HG03060 (cell line): ENCODE data around the gene ROBO1.

ENCODE experiments used
- ATAC-seq: cut with Tn5 transposase; IDR thresholded peaks from one replicate; pipeline ENCODE4 v1.9.1; 2021; ENCODE audit warnings: low read depth, moderate number of reproducible peaks; ENCODE audit not compliant: unreplicated experiment

ROBO1 gene

DNA sequence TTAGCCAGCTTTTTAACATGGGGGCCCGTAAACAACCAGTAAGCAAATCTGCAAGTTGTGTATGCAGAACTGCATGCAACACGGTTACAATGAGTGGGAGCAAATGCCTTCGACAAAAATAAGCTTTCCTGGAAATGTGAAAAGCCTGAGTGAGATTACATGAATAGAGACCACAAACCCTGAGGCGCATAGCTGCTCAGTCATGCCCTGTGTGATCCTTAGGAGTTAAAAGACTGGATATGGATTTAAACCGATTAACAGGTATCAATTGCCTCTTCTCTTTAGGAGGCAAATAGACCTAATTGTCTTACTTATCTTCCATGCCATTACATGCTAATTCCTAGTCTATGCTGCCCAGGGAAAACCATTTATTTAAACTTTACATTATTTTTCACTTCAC, 810.3 kb downstream of the ROBO1 start:
- no peak for ATAC-seq

DNA sequence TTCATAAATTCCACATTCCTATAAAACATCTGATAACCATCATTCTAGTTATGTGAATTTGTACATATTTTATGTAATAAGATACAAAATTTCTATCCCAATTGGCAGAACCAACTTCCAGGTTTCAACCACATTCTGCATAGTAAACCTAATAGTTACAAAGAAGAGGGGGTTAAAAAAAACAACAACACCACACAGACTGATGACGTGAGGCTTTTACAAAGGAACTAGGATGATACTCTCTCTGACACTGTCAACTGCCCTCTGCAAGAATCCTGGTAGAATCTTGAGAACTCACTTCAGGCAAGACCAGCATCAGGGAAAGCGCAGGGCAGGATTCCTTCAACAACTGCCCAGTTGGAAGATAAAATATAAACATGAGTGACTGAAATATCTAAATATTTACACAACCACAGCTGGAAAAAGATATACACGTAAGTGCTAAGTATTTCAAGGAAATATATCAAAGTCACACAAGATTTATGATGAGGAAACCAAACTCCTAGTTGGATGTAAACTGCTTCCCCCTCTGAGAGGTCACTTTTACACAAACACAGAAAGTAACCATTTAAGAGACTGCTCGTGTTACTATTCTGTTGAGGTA, 816.4 kb downstream of the ROBO1 start:
- ATAC-seq, result no peak

DNA sequence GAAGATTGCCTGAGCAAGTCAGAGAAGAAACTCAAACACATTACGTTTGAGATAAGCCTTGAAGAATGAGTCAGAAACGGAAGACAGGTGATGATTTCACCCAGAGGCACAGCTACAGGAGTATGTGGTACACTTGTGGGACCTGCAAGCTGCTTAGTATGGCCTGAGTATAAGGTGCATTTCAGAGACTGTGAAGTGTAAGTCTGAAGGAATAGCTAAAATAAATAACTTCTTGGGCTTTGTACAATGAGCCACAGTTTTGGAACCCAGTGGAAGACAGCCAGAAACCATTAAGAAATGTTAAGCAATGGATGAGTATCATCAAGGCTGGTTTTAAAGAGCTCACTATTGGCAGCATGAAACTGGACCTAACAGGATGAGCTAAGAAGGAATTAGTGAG, 826.2 kb downstream of the ROBO1 start:
- ATAC-seq, result no peak

DNA sequence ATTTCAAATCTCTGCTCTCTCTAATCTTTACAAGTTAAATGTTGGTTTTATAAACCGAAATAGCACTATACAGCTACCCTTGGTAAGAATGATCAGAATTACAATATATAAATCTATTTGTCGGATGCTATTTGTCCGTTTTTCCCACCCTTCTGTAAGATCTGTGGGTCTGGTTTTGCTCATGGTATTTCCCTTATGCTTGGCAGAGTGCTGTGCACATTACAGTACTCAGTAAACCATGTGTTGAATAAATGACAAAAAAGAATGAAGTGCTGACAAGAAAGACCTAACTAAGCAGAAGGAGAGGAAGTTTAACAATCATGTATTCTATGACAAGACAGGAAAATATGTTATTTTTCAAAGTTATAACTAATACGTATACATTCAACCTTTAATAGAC, 827.2 kb downstream of the ROBO1 start:
- ATAC-seq, result no peak

DNA sequence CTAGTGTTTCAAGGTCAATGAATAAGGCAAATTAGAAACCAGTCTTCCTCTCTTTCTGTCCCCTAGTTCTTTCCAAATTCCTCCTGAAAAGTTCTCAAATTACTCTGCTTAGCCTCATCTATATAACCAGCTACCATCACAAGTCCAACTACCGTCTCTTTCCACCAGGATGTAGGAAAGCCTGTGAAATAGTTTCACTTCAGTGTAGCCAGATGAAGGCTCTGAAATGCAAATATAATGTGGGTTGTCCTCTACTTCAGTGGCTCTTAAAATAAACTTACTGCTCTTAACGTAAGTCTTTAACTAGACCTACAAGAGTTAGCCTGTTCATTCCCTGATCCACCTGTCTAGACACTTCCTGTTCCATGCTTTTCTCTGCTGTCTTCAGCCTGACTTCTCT, 827.7 kb downstream of the ROBO1 start:
- no peak for ATAC-seq

DNA sequence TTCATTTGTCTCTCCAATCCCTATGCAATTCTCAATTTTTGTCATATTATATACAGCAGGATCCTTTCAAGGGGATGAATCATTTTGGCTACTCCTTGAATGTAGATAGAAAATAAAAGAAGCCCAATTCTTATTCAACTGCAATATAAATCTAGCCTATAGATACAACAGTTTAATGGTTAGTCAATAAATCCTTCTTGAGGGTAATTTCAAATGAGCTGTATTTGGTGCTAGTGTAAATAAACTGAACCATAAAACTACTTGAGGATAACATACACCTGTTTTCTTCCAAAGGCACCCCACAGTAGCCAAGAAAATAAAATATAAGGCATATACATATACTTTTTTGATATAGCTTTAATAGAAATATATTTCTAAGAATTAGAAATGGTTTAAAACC, 830.3 kb downstream of the ROBO1 start:
- ATAC-seq, result no peak

DNA sequence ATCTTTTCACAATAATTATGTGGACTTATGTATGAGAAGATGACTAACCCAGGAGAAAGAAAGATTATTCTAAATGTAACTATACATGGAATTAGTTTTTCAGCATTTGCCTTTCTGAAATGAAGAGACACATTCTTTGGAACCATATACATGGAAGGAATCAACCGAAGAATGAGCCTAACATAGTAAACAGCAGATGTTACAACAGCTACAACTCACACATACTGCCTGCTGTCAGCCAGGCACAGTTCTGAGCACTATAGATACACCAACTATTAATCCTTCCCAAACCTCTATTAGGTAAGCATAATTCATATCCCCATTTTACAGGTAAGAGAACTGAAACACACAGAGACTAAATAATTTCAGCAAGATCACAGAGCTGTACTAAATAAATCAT, 840.0 kb downstream of the ROBO1 start:
- ATAC-seq, result no peak

DNA sequence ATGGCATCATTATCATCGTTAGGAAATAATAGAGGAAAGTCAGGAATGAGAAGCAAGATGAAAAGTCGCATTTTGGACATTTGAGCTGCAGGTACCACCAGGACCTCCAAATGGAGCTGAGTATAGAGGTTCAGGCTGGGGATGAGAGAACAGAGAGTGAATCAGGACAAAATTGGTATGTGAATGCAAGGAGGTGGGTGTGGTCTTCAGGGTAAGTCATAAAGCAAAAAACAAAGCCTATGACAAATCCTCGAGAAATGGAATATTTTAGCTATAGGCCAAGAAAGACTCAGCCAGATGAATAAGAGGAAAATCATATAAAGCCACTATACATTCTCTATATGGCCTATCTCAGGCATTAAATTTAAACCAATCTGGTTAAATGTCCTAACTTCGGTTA, 841.3 kb downstream of the ROBO1 start:
- ATAC-seq, result no peak

DNA sequence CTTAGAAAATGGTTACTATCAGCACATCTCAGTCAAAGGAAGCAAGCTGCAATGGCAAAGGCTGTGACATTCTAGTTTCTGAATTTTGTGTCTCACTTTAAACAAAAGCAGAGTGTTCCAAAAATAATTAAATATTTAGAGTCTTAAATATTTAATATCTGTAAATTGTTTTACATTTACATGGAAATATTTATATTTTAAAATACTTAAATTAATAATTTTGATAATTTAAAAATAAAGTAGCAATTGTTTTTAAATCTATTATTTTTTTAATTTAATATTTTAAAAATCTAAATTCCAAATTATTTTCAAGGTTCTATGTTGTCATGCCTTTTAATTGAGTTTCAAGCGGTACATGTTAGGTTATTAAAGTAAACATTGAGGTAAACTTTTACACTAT, 843.1 kb downstream of the ROBO1 start:
- no peak for ATAC-seq

DNA sequence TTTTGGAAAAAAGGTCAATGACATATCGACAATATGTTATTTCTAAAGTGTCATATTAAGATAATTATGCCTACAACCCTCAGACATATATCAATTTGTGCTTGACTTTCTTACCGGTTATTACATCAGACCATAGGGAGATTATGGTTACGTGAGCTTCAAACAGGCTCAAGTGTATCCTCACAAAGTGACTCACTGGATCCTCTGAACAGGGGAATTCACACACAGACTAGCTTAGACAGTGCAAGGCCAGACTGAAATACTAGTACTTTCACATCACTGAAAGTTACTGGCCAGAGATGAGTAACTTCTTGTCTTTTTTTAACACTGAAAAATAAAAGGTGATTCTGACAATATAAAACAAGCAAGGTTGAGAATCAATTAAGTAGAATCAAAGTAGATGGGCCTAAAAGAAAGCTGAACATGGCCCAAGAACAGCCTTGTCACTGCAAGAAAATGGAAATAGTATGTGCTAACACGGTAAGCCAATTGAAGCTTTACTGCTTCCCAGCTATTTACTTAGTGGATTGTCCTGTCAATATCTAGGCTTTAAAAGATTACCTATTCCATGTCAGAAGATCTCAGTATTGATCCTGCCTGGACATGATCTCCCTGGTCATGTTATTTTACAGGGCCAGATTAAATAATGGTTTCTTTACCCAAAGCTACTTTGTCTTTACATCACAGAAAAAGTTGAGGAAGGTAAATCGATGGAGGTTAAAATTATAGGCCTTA, 848.6 kb downstream of the ROBO1 start:
- ATAC-seq, result no peak

DNA sequence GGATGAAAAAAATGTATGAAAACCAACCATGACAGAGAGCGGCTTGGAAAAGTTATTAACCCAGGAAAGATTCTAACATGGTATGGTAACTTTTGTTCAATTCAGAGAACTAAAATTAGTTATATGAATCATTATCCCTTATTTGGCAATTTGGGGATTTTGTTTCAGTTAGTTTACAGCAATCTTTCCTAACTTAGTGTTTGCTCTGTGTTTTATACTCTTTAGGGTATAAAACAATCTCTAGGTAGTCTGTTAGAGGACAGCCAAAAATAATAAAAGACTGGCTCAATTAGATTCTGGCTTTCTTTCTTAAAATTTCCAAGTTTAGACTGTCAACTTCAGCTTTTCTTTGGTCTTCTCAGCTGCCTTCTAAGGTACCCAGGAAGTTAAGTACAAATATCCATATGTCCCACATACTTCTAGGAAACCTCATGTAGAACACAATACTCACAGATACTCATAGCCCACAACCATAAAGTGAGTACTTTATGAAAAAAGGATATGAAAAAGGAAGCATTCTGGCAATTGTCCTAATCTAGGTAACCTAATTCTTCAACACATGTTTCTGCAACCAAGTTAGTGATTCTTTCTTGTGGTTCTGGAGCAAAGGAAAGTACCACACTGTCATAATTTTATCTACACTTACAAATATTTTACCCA, 849.3 kb downstream of the ROBO1 start:
- ATAC-seq, result no peak

DNA sequence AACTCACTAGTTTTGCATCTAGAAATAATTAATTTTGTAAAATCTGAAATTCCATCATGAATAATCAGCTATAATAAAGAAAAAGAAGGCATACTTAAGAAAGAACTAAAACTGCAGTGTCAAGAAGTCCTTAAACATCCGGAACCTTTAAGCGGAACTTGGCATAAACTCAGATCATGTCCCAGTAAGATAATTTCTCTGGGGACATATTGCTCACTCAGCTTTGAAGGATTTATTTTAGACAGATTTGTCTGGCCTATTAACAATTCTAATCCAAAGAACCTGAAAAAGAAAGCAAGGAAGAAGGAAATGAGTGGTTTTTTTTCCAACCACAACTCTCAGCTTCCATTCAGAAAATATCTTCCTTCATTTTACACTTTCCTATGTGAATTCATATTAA, 850.3 kb downstream of the ROBO1 start:
- no peak for ATAC-seq

DNA sequence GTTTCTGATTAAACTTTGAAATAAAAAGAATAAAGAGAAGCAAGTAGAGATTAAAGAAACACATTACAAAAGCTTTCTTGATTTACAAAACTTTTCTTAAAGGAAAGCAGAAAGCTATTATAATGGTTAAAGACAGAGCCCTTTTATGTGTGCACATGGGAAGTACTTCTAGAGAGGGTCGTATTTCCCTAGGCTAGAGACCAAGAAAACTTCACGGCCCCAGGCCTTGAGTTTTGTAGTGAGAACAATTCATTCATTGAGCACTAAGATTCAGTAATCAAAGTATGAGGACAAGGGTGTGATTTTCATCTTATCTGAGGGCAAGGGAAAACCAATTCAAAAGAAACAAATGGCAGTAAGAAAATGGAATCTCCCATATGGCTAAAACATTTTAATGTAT, 854.1 kb downstream of the ROBO1 start:
- ATAC-seq, result no peak

DNA sequence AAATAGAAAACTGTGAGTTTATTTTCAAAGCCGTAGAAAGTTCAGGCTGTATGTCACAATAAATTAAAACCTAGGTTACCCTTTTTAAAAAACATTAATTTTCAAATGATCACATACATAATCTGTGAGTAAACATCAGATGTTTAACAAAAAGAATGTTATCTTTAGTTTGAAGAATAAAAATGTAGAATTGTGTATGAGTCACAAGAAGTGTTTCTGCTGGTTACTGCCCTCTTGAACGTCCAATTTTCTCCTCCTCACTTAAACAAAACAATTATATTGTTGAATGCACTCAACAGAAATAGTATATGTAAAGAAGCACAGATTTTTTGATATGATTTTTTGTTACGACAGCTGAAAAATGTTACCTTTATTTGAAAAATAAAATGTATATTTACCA, 855.1 kb downstream of the ROBO1 start:
- no peak for ATAC-seq

DNA sequence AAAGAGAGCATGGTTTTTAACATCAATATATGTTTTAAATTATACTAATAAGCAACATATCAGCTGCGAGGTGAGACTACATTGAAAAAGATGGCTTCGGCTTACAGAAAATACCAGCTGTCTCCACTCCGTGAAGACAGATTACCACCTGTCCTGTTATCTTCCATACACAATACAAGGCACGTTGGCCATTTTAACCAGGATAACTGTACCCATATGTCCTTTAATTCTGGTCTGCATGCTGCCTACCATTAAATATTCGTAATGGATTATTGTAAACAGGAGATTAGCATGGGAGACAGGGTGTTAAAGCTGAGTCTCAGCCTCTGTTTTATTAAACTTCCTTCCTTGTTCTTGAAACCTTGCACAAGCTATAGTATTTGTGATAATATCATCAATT, 855.5 kb downstream of the ROBO1 start:
- no peak for ATAC-seq

DNA sequence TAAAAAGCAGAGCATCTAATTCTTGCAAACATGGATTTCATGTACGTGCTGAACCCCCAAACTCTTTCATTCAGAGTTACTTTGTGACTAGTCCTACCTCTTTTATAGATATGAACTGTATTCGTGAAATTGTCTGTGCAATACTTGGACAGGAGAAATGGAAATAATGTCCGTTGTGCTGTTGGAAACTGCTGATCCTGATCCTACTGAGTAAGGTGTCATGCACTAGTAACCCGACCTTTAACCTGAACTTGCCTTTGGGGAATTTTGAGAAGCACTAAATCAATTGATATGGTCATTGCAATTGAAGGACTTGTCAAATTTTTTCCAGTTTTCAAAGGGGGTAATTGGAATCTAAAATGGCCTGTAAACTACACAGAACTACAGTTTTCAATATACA, 856.4 kb downstream of the ROBO1 start:
- no peak for ATAC-seq

DNA sequence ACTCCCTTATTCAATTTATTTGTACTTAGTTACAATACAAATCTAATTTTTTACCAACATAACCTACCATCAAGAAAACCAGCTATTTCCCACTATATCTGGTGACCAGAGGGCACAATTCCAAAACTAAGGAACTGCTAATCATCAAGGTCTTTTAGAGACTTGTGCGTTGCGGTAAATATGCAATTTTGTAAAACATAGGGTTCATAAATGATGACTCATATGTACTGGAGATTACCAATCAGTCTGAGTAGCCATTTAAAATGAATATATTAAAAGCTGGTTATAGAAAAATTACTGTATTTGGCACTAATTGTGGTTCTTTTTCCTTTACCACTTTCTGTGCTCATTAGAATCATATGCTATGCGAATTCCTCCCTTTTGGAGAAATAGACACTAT, 859.6 kb downstream of the ROBO1 start:
- no peak for ATAC-seq

DNA sequence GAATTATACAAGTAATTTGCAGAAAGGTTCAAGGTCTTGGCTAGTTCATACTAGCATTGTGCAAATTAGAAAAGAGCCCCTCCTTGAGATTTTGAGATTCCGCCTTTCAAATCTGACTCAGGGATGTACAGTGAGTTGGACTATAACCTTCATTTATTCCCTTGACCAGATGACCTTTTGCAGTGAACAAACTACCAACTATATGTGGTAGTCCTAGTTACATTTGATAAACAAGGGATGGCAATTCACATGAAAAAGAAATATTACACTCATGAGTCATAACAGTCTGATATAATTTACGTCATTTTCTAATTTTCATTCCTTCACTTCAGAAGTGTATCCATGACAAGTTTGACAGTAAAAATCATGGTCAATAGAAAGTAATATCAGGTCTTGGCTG, 860.4 kb downstream of the ROBO1 start:
- no peak for ATAC-seq

DNA sequence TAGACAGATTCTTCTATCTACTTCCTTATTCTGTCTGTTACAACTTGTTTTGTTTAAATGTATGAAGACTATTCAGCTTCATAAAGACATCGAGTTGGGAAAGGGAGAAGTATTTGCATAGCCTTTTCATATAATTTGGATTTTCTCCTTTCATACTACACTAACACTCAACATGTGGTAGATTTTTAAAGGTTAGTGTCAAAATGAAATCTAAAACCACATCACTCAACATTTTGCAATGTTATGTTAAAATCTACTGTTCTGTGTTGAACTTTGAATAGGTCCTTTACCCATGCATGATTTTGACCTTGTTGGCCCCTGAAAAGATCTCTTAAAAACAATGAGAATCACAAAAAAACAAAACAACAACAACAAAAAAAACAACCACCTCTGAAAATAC, 860.9 kb downstream of the ROBO1 start:
- ATAC-seq, result no peak

DNA sequence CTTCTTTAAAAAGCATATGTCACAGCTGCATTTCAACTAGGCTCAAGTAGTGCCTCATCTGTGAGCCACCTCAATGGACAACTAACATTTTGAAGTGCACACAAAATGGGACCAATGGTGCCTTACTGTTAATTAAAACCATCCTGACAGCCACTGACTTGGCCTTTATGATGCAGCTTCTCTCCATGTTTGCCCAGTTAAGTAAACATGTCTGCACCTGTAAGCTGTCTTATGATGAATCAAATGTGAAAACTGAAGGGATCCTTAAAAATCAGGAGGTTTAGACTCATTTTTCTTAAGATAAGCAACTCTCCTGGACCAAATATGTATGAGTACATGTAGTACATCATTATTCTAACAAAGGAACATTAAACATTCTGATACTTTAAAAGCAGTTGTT, 861.6 kb downstream of the ROBO1 start:
- no peak for ATAC-seq

DNA sequence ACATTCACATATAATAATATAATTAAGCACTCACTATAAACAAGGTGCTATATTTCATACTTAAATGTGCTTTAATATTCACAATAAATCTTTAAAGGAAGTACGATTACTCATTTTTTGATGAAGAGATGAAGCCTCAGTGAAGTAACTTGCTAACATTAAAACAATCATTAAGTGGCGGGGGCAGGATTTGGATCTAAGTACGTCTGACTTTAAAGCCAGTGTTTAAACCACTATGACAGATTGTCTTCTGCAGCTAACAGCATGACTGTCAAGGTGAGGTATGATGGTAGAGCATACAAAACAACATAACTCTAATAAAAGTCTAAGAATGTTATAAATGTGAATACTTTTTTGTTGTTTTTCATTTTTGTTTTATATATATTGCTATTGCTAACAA, 862.1 kb downstream of the ROBO1 start:
- ATAC-seq, result no peak

DNA sequence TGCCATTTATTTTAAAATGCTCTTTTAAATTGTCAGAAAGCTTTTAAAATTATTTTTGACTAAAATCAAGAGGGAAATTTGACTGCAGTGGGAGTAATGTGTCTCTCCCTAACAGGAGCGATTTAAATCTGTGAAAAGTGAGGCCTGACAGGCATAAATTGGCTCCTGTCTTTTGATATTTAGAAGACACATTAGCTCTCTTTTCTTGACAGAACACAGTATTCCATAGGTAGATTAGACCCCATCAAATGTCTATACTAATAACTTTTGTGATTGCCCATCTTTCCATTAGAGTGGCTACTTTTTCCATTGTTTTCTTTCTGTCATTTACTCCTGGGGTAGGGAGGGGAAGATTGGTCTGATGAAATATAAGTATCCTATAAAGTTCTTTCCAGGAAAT, 866.3 kb downstream of the ROBO1 start:
- ATAC-seq, result no peak
